Esophagus squamous epithelium (tissue), 4 donors: ENCODE measurements around the gene AQP9.

ENCODE experiments used
- POLR2A ChIP-seq, 4 donors: fragments of 450-650 bp; IDR thresholded peaks; one replicate each; pipeline ENCODE4 v1.6.1; 2017; ENCODE audit warnings: antibody characterized with exemption in 4 of 4, mild to moderate bottlenecking in 4 of 4, moderate library complexity in 3 of 4
- TF ChIP-seq, protein P1 (sequence below), 6 experiments: fragments of 450-650 bp in 4 of 6; fragments of 200-600 bp in 2 of 6; sonication (generic) in 2 of 6; IDR thresholded peaks; one replicate each; pipeline ENCODE4 v1.5.1; 2016 to 2019; ENCODE audit warnings: antibody characterized with exemption in 6 of 6, mild to moderate bottlenecking in 4 of 6, moderate library complexity in 4 of 6

DNA sequence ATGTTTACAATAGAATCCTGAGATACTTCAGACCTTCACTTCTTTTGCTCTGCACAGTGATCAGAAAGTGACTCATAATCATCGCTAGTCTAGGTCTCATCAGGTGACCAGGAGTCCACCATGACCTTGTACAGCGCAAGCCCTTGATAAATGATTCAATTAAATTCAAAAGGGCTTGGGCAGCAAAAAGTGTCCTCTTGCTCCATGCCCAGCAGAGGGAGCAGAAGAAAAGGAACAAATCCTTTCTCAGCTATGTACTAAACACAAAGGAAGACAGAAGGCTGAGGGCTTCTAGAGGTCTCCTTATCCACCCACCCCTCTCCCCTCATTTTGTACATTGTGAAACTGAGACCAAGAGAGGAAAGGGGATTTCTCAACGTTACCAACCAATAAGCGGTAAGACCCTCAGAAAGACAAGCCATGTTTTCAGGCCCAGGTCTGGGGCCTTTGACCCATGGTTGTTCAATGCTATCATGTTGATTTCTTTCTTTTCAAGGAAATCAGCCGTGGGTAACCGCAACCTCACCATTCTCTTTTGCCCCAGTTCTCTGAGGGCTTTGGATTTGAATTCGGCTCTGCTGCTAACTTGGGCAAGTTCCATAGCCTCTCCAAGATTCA lies 74.8 kb downstream of the AQP9 start:
- TF ChIP-seq, protein P1, sequence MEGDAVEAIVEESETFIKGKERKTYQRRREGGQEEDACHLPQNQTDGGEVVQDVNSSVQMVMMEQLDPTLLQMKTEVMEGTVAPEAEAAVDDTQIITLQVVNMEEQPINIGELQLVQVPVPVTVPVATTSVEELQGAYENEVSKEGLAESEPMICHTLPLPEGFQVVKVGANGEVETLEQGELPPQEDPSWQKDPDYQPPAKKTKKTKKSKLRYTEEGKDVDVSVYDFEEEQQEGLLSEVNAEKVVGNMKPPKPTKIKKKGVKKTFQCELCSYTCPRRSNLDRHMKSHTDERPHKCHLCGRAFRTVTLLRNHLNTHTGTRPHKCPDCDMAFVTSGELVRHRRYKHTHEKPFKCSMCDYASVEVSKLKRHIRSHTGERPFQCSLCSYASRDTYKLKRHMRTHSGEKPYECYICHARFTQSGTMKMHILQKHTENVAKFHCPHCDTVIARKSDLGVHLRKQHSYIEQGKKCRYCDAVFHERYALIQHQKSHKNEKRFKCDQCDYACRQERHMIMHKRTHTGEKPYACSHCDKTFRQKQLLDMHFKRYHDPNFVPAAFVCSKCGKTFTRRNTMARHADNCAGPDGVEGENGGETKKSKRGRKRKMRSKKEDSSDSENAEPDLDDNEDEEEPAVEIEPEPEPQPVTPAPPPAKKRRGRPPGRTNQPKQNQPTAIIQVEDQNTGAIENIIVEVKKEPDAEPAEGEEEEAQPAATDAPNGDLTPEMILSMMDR (IDR thresholded peaks at IDR 0.05), result peak in 4 of 6 experiments; percentile 17 to 56 (median 26)
- no peak for TF ChIP-seq POLR2A (IDR thresholded peaks at IDR 0.05)
